ENCODE measurements around the gene SLC43A3. TPM values are rescaled to one million over a fixed set of nuclear protein-coding genes. Genes with fewer than 3 reads are reported as not detected.
A peak's percentile ranks its signal among the peaks of the same experiment; 100 is the strongest.

The SLC43A3 gene
- polyA plus RNA-seq, 6 donors from 2014 or later: 14.5 to 20.8 (median 17.5) TPM

DNA sequence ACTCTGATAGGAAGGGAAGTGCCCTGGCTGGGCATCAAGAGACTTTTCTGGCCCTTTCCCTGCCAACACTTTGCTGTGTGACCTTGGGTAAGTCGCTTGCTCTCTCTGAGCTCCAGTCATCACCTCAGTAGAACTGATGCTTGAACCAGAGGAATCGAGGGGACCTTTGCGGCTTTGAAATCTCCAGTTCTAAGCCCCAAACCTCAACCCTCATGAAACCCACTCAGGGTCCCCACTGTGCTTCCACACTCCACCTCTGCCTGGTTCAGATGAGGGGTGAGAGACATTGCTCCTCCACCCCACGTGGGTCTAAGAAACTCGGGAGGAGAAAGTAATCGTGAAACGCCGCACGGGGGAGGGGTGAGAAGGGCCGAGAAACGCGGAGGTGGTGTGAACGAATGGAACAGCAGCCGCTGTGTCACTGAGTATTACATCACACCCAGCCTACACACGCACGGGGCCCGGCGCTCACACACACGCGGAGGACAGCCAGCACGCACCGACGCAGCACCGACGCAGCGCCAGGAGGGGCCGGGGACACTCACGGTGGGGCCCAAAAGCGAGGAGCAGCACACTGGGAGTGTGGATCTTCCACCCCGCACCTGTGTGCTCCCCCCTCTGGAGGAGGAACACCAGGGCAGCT, 37.7 kb upstream of the SLC43A3 start:
- H3K9me3 Mint-ChIP-seq: no peaks in the 10 kb centered on the region
- H3K36me3 Mint-ChIP-seq: peaks cover 0 to 6% of the 10 kb centered on the region in 2 donors
- peak overlapping the region in 1 of 6 donors; percentile 87 for H3K27ac Mint-ChIP-seq
- peaks cover 5 to 38% (median 17%) of the 10 kb centered on the region in 3 donors for H3K27me3 Mint-ChIP-seq
- no peak for ATAC-seq (ENCODE audit: low read depth in 2 of 2)
- peaks cover 11 to 16% (median 13%) of the 10 kb centered on the region in 3 donors for H3K4me1 Mint-ChIP-seq
- H3K4me3 Mint-ChIP-seq: no peak overlapping the region
- DNase-seq: no peak

DNA sequence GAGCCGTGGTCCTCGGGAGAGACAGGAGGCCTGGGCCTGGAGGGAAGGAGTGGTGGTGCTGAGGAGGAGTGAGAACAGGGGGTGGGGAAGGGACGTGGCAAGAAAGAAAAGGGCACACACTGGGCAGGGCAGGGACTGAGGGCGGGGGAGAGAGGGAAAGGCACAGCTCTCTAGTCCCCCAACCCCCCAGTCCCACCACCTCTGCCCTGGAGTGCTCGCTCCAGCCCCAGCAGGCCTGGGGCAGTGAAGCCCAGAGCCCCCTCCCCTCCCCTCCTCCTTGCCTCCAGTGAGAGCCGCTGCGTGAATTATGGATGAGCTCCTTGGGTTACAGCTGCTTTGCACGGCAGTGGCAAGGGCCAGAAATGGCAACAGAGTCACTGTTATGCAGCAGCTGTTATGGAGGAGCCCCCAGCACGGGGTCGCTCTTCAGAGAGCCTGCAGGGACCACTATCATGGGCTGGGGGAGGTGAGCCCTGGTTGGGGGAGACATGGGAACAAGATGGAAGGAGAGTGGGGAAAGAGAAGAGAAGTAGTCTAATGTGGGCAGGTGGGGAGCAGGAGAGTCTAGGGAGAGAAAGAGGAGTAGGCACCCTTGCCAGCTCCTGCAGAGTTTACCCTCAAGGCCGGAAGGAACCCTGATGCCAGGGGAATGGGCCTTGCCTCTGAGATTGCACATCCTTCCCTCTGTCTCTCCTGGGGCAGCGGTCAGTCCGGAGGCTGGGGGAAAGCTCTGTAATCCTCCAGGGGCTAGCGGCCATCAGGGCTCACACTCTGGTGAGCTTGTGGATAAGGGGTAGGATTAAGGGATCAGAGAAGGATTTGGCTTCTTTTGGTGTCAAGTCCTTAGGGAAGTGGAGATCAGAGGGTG, 37.0 kb upstream of the SLC43A3 start:
- H3K27me3 Mint-ChIP-seq: peaks cover 11 to 45% (median 24%) of the 10 kb centered on the region in 3 donors
- DNase-seq (no peak), ATAC-seq (ENCODE audit: low read depth in 2 of 2) (no peak)
- peaks cover 0 to 8% of the 10 kb centered on the region in 2 donors for H3K36me3 Mint-ChIP-seq
- no peak overlapping the region for H3K27ac Mint-ChIP-seq
- H3K4me1 Mint-ChIP-seq: peaks cover 17 to 23% (median 18%) of the 10 kb centered on the region in 3 donors
- H3K4me3 Mint-ChIP-seq: no peak overlapping the region
- H3K9me3 Mint-ChIP-seq: no peaks in the 10 kb centered on the region

DNA sequence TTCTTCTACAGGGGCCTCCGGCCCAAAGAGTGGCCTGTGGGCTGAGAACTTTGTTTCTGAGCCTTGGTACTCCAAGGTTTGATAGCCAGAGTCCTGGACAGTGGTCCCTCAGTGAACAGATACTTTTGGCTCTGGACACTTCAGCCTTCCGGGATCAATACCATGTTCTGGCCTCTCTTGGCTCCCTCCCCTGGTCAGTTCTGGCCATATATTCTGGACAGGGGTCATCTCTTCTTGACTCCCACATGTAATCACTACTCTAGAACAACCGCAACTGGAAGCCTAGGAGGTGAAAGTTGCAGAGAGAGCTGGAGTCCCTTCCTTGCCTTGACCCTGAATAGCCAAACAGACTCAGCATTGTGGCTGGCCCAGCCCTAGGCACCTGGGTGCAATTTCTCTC, 35.7 kb upstream of the SLC43A3 start:
- Mint-ChIP-seq H3K4me1 (peaks cover 20 to 32% (median 25%) of the 10 kb centered on the region in 3 donors), H3K9me3 (no peaks in the 10 kb centered on the region), H3K36me3 (peaks cover 0 to 8% of the 10 kb centered on the region in 2 donors), H3K27ac (peak overlapping the region in 1 of 6 donors; percentile 56), H3K27me3 (peaks cover 15 to 49% (median 34%) of the 10 kb centered on the region in 3 donors), H3K4me3 (peak overlapping the region in 3 of 8 donors; percentile 28 to 57 (median 47))
- ATAC-seq (ENCODE audit: low read depth in 2 of 2): no peak
- DNase-seq: no peak

DNA sequence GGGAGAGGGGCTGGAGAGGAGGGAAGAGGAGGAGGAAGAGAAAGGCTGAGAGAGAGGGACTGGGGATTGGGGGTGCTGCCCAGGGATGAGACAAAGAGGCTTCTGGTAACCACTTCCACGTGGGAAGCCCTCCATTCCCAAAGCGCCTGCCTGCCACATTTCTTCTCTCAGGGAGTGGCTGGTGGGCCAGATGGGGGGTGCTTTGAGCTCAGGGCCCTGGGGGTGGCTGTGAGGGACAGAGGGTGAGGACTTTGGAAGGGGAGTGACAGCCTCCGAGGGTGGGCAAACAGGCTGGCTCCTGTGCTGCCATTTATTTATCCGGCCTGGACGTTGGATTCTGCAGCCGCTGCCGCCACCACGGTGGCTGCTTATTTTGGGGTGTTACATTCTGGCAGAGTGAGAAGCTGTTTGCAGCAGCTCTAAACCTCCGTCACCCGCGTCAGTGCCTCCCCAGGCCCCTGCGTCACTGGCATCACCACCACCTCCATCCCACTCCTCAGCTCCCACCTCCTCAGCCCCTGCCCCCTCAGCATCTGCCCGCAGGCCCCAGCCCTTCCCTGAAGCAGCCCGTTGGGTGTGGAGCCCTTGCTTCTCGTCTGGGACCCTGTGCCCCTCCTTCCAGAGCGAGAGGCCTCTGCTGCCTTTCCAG, 35.0 kb upstream of the SLC43A3 start:
- ATAC-seq (ENCODE audit: low read depth in 2 of 2) (no peak), DNase-seq (no peak)
- Mint-ChIP-seq H3K4me3 (peak overlapping the region; percentile 24 to 85 (median 71)), H3K27me3 (peaks cover 18 to 55% (median 41%) of the 10 kb centered on the region in 3 donors), H3K36me3 (peaks cover 0 to 8% of the 10 kb centered on the region in 2 donors), H3K27ac (no peak overlapping the region), H3K4me1 (peaks cover 25 to 38% (median 31%) of the 10 kb centered on the region in 3 donors), H3K9me3 (no peaks in the 10 kb centered on the region)

DNA sequence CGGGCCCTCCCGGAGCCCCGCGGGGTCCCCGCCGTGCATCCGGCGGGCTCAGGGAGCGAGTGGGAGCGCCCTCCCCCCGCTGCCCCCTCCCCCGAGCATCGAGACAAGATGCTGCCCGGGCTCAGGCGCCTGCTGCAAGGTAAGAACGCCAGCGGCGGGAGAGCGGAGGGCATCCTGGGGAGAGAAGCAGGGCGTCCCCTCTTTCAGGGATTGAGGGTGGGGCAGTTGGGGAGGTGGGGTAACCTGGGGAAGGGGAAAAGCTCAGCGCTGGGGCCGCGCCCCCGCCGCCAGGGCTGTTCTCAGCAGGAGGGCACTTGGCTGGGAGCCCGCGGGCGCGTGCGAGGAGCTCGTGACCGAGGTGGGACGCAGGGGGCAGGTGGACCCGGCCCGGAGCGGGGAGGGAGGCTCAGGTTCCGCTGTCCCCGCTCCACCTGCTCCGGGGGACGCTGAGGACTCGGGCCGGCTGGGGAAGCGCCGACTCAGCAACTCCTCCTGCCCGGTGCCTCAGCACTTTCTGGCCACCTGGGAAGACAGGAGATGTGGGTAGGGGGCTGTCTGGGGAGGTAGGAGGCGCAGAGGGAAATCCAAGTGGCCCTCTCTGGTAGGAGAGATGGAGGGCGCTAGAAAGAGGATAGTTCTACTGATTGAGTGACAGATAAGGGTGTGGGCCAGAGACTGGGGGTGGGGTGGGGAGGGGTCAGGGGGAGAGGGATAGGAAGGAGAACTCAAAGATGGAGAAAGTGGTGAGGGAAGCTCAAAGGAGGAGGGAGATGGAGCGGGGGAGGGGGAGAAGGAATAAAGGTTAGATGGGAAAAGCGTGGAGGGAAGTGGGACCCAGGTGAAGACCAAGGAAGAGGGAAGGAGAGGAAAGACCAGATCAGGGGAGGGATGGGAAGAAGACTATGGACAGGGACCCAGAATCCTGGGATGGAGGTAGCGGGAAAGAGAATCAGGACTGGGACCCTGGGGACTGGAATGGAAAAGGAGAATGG, 34.1 kb upstream of the SLC43A3 start:
- DNase-seq: no peak
- peak overlapping the region; percentile 24 to 85 (median 68) for H3K4me3 Mint-ChIP-seq
- H3K9me3 Mint-ChIP-seq: no peaks in the 10 kb centered on the region
- H3K27me3 Mint-ChIP-seq: peaks cover 20 to 59% (median 44%) of the 10 kb centered on the region in 3 donors
- ATAC-seq (ENCODE audit: low read depth in 2 of 2): no peak
- H3K36me3 Mint-ChIP-seq: peaks cover 0 to 8% of the 10 kb centered on the region in 2 donors
- H3K27ac Mint-ChIP-seq: no peak overlapping the region
- peaks cover 27 to 40% (median 33%) of the 10 kb centered on the region in 3 donors for H3K4me1 Mint-ChIP-seq

DNA sequence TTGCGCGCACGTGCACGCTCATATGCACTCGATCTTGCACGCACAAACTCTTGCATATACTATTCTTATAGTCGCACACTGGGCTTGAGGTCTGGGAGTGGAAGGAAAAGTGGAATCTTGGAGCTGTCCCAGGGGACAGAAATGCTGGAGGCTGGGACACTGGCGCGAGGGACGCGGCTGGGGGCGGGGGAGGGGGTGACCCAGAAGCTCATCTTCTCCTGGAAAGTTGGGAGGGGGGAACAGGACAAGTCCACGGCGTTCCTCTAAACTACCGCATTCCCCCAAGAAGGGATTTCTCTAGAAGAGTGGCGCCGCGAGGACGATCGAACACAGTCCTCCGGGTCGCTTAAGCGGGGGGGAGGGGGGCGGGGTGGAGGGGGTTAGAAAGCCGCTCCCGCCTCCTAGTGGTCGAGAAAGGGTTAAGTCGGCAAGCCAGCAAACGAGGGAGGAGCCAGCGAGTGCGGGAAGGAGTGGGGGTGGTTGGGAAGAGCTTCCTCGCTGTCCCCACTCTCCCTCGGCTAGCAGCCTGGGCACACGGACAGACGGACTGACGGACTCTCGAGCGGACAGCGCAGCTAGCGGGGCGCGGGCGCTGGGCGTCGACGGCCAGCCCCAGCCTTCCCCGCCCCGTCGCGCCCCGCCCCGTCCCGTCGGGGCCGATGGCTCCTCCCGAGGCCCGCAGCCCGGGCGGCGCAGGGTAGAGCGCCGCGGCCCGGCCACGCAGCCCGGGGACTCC, 33.3 kb upstream of the SLC43A3 start, which contains the start of gene RTN4RL2:
RTN4RL2 (plus strand) TSS at position 507 of the 736 bp plus-strand sequence. CDS start 338 bp downstream, outside the sequence.
- ATAC-seq (ENCODE audit: low read depth in 2 of 2) (peak; percentile 40 to 42), DNase-seq (peak; percentile 15)
- H3K9me3 Mint-ChIP-seq: no peaks in the 10 kb centered on the region
- peaks cover 0 to 8% of the 10 kb centered on the region in 2 donors for H3K36me3 Mint-ChIP-seq
- H3K27me3 Mint-ChIP-seq: peaks cover 23 to 59% (median 44%) of the 10 kb centered on the region in 3 donors
- H3K4me1 Mint-ChIP-seq: peaks cover 27 to 40% (median 33%) of the 10 kb centered on the region in 3 donors
- H3K27ac Mint-ChIP-seq: peak within 1 kb of the TSS in 4 of 6 donors; percentile 30 to 90 (median 57)
- peak within 1 kb of the TSS; percentile 84 to 95 (median 88) for H3K4me3 Mint-ChIP-seq

DNA sequence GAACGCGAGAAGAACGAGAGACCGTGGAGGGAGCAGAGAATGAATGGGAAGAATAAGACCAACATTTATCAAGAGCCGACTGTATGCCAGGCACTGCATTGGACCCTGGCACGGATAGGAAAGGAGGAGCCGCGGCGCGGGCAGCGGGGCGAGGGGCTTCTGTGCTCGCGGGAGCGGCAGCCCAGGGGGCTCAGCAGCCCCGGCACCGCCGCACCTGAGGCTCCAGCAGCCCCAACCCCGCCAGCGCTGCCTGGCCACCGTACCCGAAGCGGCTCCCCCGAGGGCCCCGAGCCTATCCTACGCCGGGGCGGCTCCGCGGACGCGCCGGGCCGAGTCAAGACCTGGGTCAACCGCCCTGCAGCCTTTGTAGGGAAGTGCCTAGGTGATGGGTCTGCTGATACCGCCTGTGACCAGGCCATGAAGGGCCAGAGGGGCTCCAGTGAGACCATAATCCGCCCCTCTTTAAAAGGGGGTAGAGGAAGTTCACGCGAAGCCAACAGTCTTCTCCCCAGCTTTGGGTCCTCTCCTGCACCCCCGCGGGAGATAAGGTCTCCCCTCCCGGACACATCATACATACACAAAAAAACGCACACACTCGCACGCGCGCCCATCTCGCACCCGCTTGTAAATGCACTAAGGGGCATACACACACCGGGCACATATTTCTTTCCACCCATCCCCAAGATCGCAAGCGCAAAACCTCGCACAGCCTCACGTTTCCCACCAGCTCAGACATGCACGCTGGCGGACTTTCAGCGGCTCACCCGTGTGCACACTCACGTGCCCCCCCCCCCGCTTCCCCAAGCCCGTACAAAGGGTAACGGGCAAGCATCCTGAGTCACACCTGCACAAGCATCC, 32.5 kb upstream of the SLC43A3 start:
- H3K27ac Mint-ChIP-seq: peak overlapping the region in 4 of 6 donors; percentile 30 to 90 (median 78)
- ATAC-seq (ENCODE audit: low read depth in 2 of 2): peak; percentile 20 to 25
- H3K27me3 Mint-ChIP-seq: peaks cover 30 to 59% (median 47%) of the 10 kb centered on the region in 3 donors
- peak; percentile 20 for DNase-seq
- peaks cover 0 to 8% of the 10 kb centered on the region in 2 donors for H3K36me3 Mint-ChIP-seq
- peak overlapping the region; percentile 85 to 97 (median 90) for H3K4me3 Mint-ChIP-seq
- H3K4me1 Mint-ChIP-seq: peaks cover 27 to 40% (median 33%) of the 10 kb centered on the region in 3 donors
- no peaks in the 10 kb centered on the region for H3K9me3 Mint-ChIP-seq

DNA sequence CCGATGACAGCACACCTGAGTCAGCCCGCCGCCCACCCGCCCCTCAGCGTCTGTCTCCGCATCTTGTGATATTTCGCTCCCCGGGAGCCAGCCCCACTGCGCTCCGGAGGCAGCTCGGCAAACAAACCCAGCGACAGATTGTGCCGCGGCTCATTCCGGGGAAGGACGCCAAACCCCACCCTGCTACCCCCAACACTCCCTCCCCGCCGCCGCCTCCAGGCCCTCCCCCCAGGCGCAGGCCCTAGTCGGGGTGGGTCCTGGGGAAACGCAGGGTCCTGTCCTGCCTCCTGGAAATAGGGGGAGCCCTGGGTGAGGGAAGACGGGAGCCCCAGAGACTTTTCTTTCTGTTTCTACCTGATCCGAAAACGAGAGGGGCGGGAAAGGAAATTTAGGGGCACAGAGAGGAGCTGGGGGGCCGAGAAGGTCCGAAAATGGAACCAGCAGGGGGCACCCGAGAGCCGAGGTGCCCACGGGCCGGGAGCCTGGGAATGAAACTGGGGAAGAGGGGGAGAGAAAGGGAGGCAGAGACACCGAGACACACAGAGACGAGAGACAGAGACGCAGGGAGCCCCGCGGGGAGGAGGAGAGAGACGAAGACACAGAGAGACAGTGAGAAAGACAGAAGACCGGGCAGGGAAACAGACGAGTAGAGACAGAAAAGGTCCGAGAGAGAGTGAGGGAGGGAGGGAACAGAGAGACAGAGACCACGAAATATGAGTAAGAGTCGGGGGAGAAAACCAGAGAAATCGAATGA, 31.7 kb upstream of the SLC43A3 start:
- Mint-ChIP-seq H3K4me1 (peaks cover 27 to 40% (median 33%) of the 10 kb centered on the region in 3 donors), H3K27ac (peak overlapping the region in 2 of 6 donors; percentile 8 to 83), H3K9me3 (no peaks in the 10 kb centered on the region), H3K27me3 (peaks cover 30 to 59% (median 50%) of the 10 kb centered on the region in 3 donors), H3K4me3 (peak overlapping the region; percentile 85 to 97 (median 90)), H3K36me3 (peaks cover 0 to 8% of the 10 kb centered on the region in 2 donors)
- peak; percentile 45 for DNase-seq
- peak; percentile 38 to 43 for ATAC-seq (ENCODE audit: low read depth in 2 of 2)

DNA sequence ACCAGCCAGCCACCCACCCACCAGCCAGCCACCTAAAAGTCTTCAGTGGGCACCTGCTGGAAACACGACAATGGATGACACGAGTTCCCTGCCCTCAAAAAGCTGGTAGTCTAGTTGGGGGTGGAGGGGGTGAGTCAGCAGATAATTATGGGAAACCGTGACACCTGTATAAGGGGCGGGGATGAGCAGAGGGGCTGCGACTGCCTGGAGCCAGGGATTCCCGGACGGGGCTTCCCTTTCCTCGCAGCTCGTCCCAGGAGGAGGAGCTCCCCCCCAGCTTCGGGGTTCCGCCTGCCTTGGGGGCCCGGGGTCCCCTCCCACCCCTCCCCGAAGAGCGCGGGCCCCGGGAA, 31.1 kb upstream of the SLC43A3 start:
- Mint-ChIP-seq H3K4me3 (peak overlapping the region; percentile 56 to 97 (median 76)), H3K27ac (peak overlapping the region in 2 of 6 donors; percentile 36 to 88), H3K36me3 (peaks cover 0 to 8% of the 10 kb centered on the region in 2 donors)

DNA sequence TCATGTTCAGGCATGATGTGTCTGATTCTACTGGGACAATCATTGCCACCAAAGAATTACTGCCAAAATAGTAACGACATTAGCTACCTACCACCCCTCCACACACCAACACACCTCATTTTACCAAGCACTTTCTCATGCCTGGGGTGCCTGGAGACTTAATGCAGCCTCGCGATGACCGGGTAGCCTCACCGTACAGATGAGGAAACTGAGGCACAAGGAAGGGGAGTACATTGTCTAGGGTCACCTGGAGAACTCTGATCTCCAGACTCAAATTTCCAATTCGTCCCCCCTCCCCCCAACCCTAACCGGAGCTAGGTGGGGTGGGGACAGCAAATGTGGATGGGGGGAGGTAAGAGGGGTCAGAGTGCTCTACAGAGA, 30.7 kb upstream of the SLC43A3 start:
- Mint-ChIP-seq H3K27me3 (peaks cover 35 to 63% (median 54%) of the 10 kb centered on the region in 3 donors), H3K4me1 (peaks cover 27 to 40% (median 33%) of the 10 kb centered on the region in 3 donors), H3K4me3 (peak overlapping the region; percentile 58 to 97 (median 82)), H3K27ac (peak overlapping the region in 1 of 6 donors; percentile 88), H3K9me3 (no peaks in the 10 kb centered on the region), H3K36me3 (peaks cover 0 to 8% of the 10 kb centered on the region in 2 donors)
- ATAC-seq (ENCODE audit: low read depth in 2 of 2) (peak; percentile 17 to 34), DNase-seq (no peak)

More for the DNA sequence above, 31.1 kb upstream of the SLC43A3 start:
- Mint-ChIP-seq H3K9me3 (no peaks in the 10 kb centered on the region), H3K4me1 (peaks cover 27 to 40% (median 33%) of the 10 kb centered on the region in 3 donors), H3K27me3 (peaks cover 31 to 64% (median 54%) of the 10 kb centered on the region in 3 donors)
- DNase-seq: no peak
- ATAC-seq (ENCODE audit: low read depth in 2 of 2): no peak

All from naive B cell (primary cell).